Measurements from ENCODE around the gene RSF1. TPM values are rescaled to one million over a fixed set of nuclear protein-coding genes. Genes with fewer than 3 reads are reported as not detected.
"Not testable (repeated sequence)": the region's sequence is repeated elsewhere in the genome, so short reads cannot be mapped to it uniquely, and the experiment has no call there.

The RSF1 gene
- total RNA-seq, 1 experiment from 2014 or later: 79.8 TPM

- H3K4me3 Mint-ChIP-seq: no peak overlapping the region
- no peak overlapping the region for H3K27ac Mint-ChIP-seq
- ChIA-PET CTCF (interaction anchor here (0.6 kb wide), 1 partner anchor 212 kb away, joined by 3 read pairs; no protein-coding TSS in a partner anchor), POLR2A (no interaction called here)
- no peak for ATAC-seq
- H3K27me3 Mint-ChIP-seq (ENCODE audit: low read depth): no peaks in the 10 kb centered on the region
- no peaks in the 10 kb centered on the region for H3K4me1 Mint-ChIP-seq
- H3K9me3 Mint-ChIP-seq: peaks cover 4% of the 10 kb centered on the region
- no peak for DNase-seq (ENCODE audit: low spot score)
- peaks cover 15% of the 10 kb centered on the region for H3K36me3 Mint-ChIP-seq
- TF ChIP-seq, protein P1, sequence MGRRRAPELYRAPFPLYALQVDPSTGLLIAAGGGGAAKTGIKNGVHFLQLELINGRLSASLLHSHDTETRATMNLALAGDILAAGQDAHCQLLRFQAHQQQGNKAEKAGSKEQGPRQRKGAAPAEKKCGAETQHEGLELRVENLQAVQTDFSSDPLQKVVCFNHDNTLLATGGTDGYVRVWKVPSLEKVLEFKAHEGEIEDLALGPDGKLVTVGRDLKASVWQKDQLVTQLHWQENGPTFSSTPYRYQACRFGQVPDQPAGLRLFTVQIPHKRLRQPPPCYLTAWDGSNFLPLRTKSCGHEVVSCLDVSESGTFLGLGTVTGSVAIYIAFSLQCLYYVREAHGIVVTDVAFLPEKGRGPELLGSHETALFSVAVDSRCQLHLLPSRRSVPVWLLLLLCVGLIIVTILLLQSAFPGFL (CRISPR knock-in tag; IDR thresholded peaks at IDR 0.05; ENCODE audit: borderline replicate concordance): no peak
- no peak for TF ChIP-seq SMAD3 (CRISPR knock-in tag; IDR thresholded peaks at IDR 0.05; ENCODE audit: borderline replicate concordance)
- no peak for TF ChIP-seq ZBTB21 (CRISPR knock-in tag; IDR thresholded peaks at IDR 0.05; ENCODE audit: borderline replicate concordance)
- no peak for TF ChIP-seq NFYB (CRISPR knock-in tag; conservative IDR thresholded peaks at IDR 0.05; ENCODE audit: low read depth)
- TF ChIP-seq, protein P2, sequence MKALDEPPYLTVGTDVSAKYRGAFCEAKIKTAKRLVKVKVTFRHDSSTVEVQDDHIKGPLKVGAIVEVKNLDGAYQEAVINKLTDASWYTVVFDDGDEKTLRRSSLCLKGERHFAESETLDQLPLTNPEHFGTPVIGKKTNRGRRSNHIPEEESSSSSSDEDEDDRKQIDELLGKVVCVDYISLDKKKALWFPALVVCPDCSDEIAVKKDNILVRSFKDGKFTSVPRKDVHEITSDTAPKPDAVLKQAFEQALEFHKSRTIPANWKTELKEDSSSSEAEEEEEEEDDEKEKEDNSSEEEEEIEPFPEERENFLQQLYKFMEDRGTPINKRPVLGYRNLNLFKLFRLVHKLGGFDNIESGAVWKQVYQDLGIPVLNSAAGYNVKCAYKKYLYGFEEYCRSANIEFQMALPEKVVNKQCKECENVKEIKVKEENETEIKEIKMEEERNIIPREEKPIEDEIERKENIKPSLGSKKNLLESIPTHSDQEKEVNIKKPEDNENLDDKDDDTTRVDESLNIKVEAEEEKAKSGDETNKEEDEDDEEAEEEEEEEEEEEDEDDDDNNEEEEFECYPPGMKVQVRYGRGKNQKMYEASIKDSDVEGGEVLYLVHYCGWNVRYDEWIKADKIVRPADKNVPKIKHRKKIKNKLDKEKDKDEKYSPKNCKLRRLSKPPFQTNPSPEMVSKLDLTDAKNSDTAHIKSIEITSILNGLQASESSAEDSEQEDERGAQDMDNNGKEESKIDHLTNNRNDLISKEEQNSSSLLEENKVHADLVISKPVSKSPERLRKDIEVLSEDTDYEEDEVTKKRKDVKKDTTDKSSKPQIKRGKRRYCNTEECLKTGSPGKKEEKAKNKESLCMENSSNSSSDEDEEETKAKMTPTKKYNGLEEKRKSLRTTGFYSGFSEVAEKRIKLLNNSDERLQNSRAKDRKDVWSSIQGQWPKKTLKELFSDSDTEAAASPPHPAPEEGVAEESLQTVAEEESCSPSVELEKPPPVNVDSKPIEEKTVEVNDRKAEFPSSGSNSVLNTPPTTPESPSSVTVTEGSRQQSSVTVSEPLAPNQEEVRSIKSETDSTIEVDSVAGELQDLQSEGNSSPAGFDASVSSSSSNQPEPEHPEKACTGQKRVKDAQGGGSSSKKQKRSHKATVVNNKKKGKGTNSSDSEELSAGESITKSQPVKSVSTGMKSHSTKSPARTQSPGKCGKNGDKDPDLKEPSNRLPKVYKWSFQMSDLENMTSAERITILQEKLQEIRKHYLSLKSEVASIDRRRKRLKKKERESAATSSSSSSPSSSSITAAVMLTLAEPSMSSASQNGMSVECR (CRISPR knock-in tag; IDR thresholded peaks at IDR 0.05; ENCODE audit: borderline replicate concordance): no peak
- TF ChIP-seq GTF2I (CRISPR knock-in tag; conservative IDR thresholded peaks at IDR 0.05): no peak
- no peak for TF ChIP-seq KAT7 (CRISPR knock-in tag; IDR thresholded peaks at IDR 0.05; ENCODE audit: borderline replicate concordance)
- no peak for TF ChIP-seq ZNF219 (CRISPR knock-in tag; IDR thresholded peaks at IDR 0.05; ENCODE audit: borderline replicate concordance)
- TF ChIP-seq ELF4 (CRISPR knock-in tag; IDR thresholded peaks at IDR 0.05; ENCODE audit: low read depth): no peak
Measured at GRCh38 chr11:77866336-77866735, 45.8 kb upstream of the RSF1 start.

DNA sequence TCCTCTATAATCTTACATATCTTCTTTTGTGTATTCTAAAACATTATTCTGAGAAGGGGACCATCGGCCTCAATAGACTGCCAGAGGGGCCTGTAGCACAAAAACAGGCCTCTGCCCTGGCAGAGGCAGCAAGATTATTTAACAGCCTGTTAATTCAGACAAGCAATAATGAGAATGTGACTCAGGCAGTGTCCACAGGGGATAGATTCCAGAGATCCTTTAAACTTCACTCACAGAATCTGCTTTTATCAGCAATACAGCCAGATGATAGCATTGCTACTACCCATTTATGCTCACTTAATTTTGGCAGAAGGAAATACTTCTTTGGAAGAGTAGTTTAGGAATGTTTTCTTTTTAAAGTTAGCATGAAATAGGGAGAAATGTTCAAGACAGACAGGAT, 45.3 kb upstream of the RSF1 start:
- CTCF ChIA-PET: interaction anchor here (0.6 kb wide), 1 partner anchor 211 kb away, joined by 3 read pairs; no protein-coding TSS in a partner anchor
- TF ChIP-seq ATF1 (CRISPR knock-in tag; IDR thresholded peaks at IDR 0.05) (no peak), ELF4 (CRISPR knock-in tag; IDR thresholded peaks at IDR 0.05; ENCODE audit: low read depth) (no peak)
- TF ChIP-seq, protein P3, sequence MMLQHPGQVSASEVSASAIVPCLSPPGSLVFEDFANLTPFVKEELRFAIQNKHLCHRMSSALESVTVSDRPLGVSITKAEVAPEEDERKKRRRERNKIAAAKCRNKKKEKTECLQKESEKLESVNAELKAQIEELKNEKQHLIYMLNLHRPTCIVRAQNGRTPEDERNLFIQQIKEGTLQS (CRISPR knock-in tag; conservative IDR thresholded peaks at IDR 0.05): no peak

DNA sequence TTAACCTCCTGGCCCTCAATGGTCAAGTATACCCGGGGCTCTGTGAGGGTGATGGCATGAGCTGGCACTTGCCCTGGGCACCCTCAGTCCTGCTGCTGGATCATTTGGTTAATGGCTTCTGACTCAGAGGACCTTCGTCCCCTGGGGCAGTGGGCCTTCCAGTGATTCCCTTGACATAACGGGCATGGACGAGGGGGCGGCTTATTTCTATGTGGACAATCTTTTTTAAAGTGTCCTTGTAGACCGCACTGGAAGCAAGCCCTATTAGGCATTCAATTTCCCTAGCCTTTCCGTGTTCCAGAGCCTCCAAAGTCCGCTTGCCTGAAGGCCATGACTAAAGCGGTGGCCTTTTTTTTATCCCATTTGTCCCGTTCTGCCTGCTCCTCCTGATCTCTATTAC, 40.9 kb upstream of the RSF1 start:
- Mint-ChIP-seq H3K9me3 (peaks cover 14% of the 10 kb centered on the region), H3K36me3 (peaks cover 13% of the 10 kb centered on the region)
- H3K4me3 Mint-ChIP-seq; CTCF ChIA-PET; H3K4me1 Mint-ChIP-seq; POLR2A ChIA-PET; H3K27ac Mint-ChIP-seq; H3K27me3 Mint-ChIP-seq (ENCODE audit: low read depth); ATAC-seq; DNase-seq (ENCODE audit: low spot score): not testable (repeated sequence)

More for the DNA sequence above, 45.3 kb upstream of the RSF1 start:
- H3K27ac Mint-ChIP-seq: no peak overlapping the region
- DNase-seq (ENCODE audit: low spot score) (no peak), ATAC-seq (no peak)
- H3K4me3 Mint-ChIP-seq: no peak overlapping the region
- no peaks in the 10 kb centered on the region for H3K27me3 Mint-ChIP-seq (ENCODE audit: low read depth)
- H3K36me3 Mint-ChIP-seq: peaks cover 13% of the 10 kb centered on the region
- peaks cover 4% of the 10 kb centered on the region for H3K9me3 Mint-ChIP-seq
- no peaks in the 10 kb centered on the region for H3K4me1 Mint-ChIP-seq
- POLR2A ChIA-PET: no interaction called here

DNA sequence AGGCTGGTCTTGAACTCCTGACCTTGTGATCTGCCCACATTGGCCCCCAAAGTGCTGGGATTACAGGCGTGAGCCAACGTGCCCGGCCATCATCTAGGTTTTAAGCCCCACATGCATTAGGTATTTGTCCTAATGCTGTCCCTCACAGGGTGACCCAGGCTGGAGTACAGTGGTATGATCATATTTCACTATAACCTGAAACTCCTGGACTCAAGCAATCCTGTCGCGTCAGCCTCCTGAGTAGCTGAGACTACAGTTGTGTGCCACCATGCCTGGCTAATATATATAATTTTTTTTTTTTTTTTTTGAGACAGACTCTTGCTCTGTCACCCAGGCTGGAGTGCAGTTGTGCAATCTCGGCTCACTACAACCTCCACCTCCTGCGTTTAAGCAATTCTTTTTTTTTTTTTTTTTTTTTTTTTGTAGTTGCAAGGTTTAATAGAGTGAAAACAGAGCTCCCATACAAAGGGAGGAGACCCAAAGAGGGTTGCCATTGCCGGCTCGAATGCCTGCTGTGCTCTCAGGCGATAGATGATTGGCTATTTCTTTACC, 37.5 kb upstream of the RSF1 start:
- H3K27ac Mint-ChIP-seq; H3K27me3 Mint-ChIP-seq (ENCODE audit: low read depth); ATAC-seq; DNase-seq (ENCODE audit: low spot score); H3K4me1 Mint-ChIP-seq; H3K4me3 Mint-ChIP-seq; CTCF ChIA-PET: not testable (repeated sequence)
- Mint-ChIP-seq H3K9me3 (peaks cover 41% of the 10 kb centered on the region), H3K36me3 (peaks cover 46% of the 10 kb centered on the region)
- POLR2A ChIA-PET: interaction anchor here (0.7 kb wide), 1 partner anchor 24 kb away, joined by 3 read pairs; no protein-coding TSS in a partner anchor

All from WTC11 (cell line).